ENCODE results near the gene ABHD17B.
"Not testable (repeated sequence)": the region's sequence is repeated elsewhere in the genome, so short reads cannot be mapped to it uniquely, and the experiment has no call there.

DNA sequence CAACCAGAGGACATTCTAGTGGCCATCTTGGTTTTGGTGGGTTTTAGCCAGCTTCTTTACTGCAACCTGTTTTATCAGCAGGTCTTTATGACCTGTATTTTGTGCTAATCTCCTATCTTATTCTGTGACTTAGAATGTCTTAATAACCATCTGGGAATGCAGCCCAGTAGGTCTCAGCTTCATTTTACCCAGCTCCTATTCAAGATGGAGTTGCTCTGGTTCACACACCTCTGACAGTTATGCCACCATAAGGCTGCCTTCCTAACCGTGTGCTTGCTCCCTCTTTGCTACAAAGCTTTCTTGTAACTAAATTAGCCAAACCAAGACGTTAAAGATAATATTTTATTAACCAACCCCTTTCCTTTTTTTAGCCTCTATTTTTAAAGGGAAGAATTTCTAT lies 43.7 kb upstream of the ABHD17B start:
- TF ChIP-seq, protein P1, sequence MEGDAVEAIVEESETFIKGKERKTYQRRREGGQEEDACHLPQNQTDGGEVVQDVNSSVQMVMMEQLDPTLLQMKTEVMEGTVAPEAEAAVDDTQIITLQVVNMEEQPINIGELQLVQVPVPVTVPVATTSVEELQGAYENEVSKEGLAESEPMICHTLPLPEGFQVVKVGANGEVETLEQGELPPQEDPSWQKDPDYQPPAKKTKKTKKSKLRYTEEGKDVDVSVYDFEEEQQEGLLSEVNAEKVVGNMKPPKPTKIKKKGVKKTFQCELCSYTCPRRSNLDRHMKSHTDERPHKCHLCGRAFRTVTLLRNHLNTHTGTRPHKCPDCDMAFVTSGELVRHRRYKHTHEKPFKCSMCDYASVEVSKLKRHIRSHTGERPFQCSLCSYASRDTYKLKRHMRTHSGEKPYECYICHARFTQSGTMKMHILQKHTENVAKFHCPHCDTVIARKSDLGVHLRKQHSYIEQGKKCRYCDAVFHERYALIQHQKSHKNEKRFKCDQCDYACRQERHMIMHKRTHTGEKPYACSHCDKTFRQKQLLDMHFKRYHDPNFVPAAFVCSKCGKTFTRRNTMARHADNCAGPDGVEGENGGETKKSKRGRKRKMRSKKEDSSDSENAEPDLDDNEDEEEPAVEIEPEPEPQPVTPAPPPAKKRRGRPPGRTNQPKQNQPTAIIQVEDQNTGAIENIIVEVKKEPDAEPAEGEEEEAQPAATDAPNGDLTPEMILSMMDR (IDR thresholded peaks at IDR 0.05), result not testable (repeated sequence)
- TF ChIP-seq, protein P2, sequence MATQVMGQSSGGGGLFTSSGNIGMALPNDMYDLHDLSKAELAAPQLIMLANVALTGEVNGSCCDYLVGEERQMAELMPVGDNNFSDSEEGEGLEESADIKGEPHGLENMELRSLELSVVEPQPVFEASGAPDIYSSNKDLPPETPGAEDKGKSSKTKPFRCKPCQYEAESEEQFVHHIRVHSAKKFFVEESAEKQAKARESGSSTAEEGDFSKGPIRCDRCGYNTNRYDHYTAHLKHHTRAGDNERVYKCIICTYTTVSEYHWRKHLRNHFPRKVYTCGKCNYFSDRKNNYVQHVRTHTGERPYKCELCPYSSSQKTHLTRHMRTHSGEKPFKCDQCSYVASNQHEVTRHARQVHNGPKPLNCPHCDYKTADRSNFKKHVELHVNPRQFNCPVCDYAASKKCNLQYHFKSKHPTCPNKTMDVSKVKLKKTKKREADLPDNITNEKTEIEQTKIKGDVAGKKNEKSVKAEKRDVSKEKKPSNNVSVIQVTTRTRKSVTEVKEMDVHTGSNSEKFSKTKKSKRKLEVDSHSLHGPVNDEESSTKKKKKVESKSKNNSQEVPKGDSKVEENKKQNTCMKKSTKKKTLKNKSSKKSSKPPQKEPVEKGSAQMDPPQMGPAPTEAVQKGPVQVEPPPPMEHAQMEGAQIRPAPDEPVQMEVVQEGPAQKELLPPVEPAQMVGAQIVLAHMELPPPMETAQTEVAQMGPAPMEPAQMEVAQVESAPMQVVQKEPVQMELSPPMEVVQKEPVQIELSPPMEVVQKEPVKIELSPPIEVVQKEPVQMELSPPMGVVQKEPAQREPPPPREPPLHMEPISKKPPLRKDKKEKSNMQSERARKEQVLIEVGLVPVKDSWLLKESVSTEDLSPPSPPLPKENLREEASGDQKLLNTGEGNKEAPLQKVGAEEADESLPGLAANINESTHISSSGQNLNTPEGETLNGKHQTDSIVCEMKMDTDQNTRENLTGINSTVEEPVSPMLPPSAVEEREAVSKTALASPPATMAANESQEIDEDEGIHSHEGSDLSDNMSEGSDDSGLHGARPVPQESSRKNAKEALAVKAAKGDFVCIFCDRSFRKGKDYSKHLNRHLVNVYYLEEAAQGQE (IDR thresholded peaks at IDR 0.05; ENCODE audit: insufficient read depth in 1 of 2, low read depth in 2 of 2, low read length in 1 of 2), result not testable (repeated sequence)
- TF ChIP-seq TCF7L2 (IDR thresholded peaks at IDR 0.05; ENCODE audit: low read depth, low read length), result not testable (repeated sequence)

Measured in Panc1 (cell line).